NOMO-1 (cell line): ENCODE data around the gene YAP1.
"Not testable (repeated sequence)": the region's sequence is repeated elsewhere in the genome, so short reads cannot be mapped to it uniquely, and the experiment has no call there.

Source experiments
- DNase-seq, 2 experiments: peaks; one replicate each; lab custom pipeline; 2025; ENCODE audit not compliant: unreplicated experiment in 2 of 2; lab: John Stamatoyannopoulos, UW

YAP1 gene

GRCh38 chr11:102196351-102196750 lies 86.1 kb downstream of the YAP1 start:
- DNase-seq, result no peak

- DNase-seq, result no peak
Observed at GRCh38 chr11:102196816-102197215, 86.6 kb downstream of the YAP1 start.

GRCh38 chr11:102197670-102198139 lies 87.5 kb downstream of the YAP1 start:
- DNase-seq, result no peak

GRCh38 chr11:102199673-102200072 lies 89.4 kb downstream of the YAP1 start:
- DNase-seq, result no peak

GRCh38 chr11:102200325-102200724 lies 90.1 kb downstream of the YAP1 start:
- DNase-seq, result not testable (repeated sequence)

GRCh38 chr11:102201776-102202175 lies 91.5 kb downstream of the YAP1 start:
- no peak for DNase-seq

- DNase-seq, result no peak
Observed at GRCh38 chr11:102202972-102203371, 92.7 kb downstream of the YAP1 start.

GRCh38 chr11:102204174-102204573 lies 93.9 kb downstream of the YAP1 start:
- no peak for DNase-seq

GRCh38 chr11:102205805-102206204 lies 95.6 kb downstream of the YAP1 start:
- no peak for DNase-seq

GRCh38 chr11:102208835-102209234 lies 98.6 kb downstream of the YAP1 start:
- no peak for DNase-seq

- no peak for DNase-seq
Observed at GRCh38 chr11:102214623-102215022, 104.4 kb downstream of the YAP1 start.

GRCh38 chr11:102216433-102217075 lies 106.3 kb downstream of the YAP1 start:
- DNase-seq, result no peak

- no peak for DNase-seq
Observed at GRCh38 chr11:102220728-102221467, 110.7 kb downstream of the YAP1 start.

GRCh38 chr11:102223859-102224258 lies 113.6 kb downstream of the YAP1 start:
- DNase-seq, result peak in 1 of 2 experiments; percentile 5

GRCh38 chr11:102225689-102226568 lies 115.7 kb downstream of the YAP1 start:
- DNase-seq, result no peak

- no peak for DNase-seq
Observed at GRCh38 chr11:102226702-102227490, 116.6 kb downstream of the YAP1 start.

- no peak for DNase-seq
Observed at GRCh38 chr11:102229510-102230123, 119.4 kb downstream of the YAP1 start.

- DNase-seq, result no peak
Observed at GRCh38 chr11:102230186-102230585, 119.9 kb downstream of the YAP1 start.

- DNase-seq, result no peak
Observed at GRCh38 chr11:102230911-102231310, 120.7 kb downstream of the YAP1 start.
